ENCODE measurements around the gene NR2C2. TPM values are rescaled to one million over a fixed set of nuclear protein-coding genes. Genes with fewer than 3 reads are reported as not detected.

NR2C2 gene
- total and polyA plus RNA-seq, 2 of the 13 experiments (the other 11 are each of a cell fraction or from before 2014, with no cell fraction given): 7.8 to 11.8 TPM

DNA sequence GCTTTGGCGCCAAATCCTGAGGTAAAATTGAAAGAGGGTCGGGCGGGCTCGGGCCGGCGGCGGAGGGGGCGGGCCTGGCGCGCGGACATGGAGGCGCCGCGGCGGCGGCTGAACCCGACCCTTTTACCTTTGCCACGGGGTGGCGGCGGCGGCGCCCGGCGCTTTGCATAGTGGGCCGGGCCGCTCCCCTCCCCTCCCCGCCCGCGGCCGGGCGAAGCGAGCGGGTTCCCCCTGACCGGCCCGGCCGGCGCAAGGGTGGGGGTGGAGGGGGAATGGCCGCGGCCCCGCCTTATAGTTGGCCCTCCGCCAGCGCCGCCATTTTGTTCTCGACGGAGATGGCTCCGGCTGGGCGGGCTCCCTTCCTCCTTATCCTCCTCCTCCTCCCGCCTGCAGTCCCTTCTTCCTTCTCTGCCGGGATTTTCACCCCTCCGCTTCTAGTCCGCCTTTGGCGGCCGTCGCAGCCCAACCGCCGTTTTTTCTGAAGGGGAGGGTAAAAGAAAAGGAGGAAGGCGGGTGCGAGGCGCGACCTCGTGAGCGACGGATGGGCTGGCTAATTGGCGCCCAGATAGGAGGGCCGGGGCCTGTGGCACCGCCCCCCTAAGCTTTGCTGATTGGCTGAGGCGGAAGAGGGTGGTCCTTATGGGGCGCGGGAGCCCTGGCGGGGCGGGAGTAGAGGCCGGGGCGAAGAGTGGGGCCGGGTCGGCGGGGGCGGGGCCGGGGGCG lies 664 bp downstream of the NR2C2 start (continued):
- TF ChIP-seq ZFY (CRISPR knock-in tag; IDR thresholded peaks at IDR 0.05) (no peak), HDAC1 (CRISPR knock-in tag; IDR thresholded peaks at IDR 0.05) (peak; percentile 8; the same call in 1 of the 2 replicates), TAF1 (CRISPR knock-in tag; IDR thresholded peaks at IDR 0.05) (no peak; the same call in 1 of the 2 replicates), NFE2L1 (CRISPR knock-in tag; IDR thresholded peaks at IDR 0.05; ENCODE audit: borderline replicate concordance) (no peak), SMYD3 (CRISPR knock-in tag; IDR thresholded peaks at IDR 0.05) (no peak), DPF2 (CRISPR knock-in tag; IDR thresholded peaks at IDR 0.05; ENCODE audit: borderline replicate concordance, low read depth) (no peak), ESRRA (CRISPR knock-in tag; IDR thresholded peaks at IDR 0.05; ENCODE audit: low read depth) (no peak), KIAA2018 (CRISPR knock-in tag; IDR thresholded peaks at IDR 0.05; ENCODE audit: borderline replicate concordance) (no peak), MIXL1 (CRISPR knock-in tag; IDR thresholded peaks at IDR 0.05) (0 out of 2 replicates have a peak, but pooled peaks have one; percentile 19), ZFP36L2 (CRISPR knock-in tag; IDR thresholded peaks at IDR 0.05) (no peak), IRF2 (CRISPR knock-in tag; IDR thresholded peaks at IDR 0.05) (no peak), ZZZ3 (CRISPR knock-in tag; IDR thresholded peaks at IDR 0.05; ENCODE audit: borderline replicate concordance) (no peak), FOXP1 (IDR thresholded peaks at IDR 0.05) (no peak), FOXP1 (CRISPR knock-in tag; IDR thresholded peaks at IDR 0.05) (no peak), ZNF660 (CRISPR knock-in tag; IDR thresholded peaks at IDR 0.05; ENCODE audit: borderline replicate concordance, low read depth) (no peak), ISX (CRISPR knock-in tag; conservative IDR thresholded peaks at IDR 0.05) (no peak), ZNF570 (CRISPR knock-in tag; IDR thresholded peaks at IDR 0.05; ENCODE audit: borderline replicate concordance) (no peak), HMG20B (CRISPR knock-in tag; conservative IDR thresholded peaks at IDR 0.05) (no peak), KDM5A (IDR thresholded peaks at IDR 0.05; ENCODE audit: borderline replicate concordance, low read length) (peak; percentile 82; the same call in 1 of the 2 replicates), PITX1 (CRISPR knock-in tag; IDR thresholded peaks at IDR 0.05) (no peak), TSC22D2 (CRISPR knock-in tag; IDR thresholded peaks at IDR 0.05; ENCODE audit: borderline replicate concordance) (0 out of 2 replicates have a peak, but pooled peaks have one; percentile 28), ZNF431 (CRISPR knock-in tag; IDR thresholded peaks at IDR 0.05; ENCODE audit: borderline replicate concordance, low read depth) (no peak), KDM2A (CRISPR knock-in tag; IDR thresholded peaks at IDR 0.05; ENCODE audit: borderline replicate concordance, low read depth) (peak; percentile 72; the same call in 1 of the 2 replicates), CHD4 (IDR thresholded peaks at IDR 0.05; ENCODE audit: borderline replicate concordance, low read length) (no peak)
